OCI-M2 (cell line): ENCODE results near the gene CLEC1A.
"Not testable (repeated sequence)": the region's sequence is repeated elsewhere in the genome, so short reads cannot be mapped to it uniquely, and the experiment has no call there.

Experiments
- DNase-seq: peaks from one replicate; lab custom pipeline; 2025; ENCODE audit not compliant: unreplicated experiment; lab: John Stamatoyannopoulos, UW

Gene CLEC1A

DNA sequence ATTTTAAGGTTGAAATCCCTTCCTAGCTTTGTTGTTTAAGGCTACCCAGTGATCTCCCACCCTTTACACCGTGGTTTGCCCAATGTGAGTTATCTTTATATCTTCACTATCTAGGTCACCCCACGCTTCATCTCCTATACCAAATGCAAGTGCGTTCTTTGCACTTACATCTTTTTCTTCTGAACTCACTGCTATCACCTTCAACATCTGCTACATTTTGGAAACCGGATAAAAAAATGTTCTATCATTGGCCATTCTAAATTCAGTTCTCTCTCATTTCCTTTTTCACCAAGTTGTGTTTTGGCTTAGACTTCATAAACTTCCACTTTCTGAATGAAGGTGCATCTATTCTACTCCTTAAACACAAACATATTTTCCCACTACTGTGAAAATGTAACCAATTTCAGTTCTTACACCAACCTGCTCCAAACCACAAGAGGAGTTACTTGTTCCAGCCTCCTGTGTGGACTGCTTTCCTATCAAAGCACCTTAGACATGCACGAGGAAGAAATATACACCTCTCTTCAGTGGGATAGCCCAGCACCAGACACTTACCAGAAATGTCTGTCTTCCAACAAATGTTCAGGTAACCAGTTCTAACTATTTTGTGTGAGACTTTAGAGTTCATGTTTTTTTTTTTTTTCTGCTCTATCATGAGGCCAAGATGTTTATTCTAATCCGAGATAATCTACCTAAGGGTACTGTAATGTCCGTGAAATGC, 46.4 kb downstream of the CLEC1A start:
- no peak for DNase-seq

DNA sequence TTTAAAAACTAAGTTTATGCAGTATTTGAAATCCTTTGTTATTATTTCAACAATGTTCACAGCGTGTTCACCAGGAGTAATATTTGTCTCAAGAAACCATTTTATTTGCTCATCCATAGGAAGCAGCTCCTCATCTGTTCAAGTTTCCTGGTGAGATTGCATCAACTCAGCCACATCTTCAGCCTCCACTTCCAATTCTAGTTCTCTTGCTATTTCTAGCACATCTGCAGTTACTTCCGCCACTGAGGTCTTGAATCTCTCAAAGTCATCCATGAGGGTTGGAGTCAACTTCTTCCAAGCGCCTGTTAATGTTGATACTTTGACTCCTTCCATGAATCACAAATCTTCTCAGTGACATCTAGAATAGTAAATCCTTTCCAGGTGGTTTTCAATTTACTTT, 50.3 kb downstream of the CLEC1A start:
- DNase-seq: no peak

DNA sequence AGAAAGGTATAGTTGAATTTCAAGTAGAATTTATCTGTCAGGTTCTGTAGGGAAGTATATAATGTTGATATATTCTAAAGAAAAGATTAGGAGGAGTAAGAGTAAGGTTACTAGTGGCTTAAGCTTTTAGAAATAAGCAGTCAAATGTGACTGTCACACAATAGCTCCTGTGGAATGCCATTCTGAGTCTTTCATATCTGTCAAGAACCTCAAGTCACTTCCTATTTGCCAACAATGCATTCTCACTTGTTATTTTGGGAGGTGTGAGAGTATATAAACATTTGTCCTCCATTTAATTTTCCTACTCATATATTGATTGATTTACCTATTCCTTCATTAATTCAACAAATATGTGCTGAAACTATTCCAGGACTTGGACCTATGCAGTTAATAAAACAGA, 56.6 kb downstream of the CLEC1A start:
- DNase-seq: no peak

DNA sequence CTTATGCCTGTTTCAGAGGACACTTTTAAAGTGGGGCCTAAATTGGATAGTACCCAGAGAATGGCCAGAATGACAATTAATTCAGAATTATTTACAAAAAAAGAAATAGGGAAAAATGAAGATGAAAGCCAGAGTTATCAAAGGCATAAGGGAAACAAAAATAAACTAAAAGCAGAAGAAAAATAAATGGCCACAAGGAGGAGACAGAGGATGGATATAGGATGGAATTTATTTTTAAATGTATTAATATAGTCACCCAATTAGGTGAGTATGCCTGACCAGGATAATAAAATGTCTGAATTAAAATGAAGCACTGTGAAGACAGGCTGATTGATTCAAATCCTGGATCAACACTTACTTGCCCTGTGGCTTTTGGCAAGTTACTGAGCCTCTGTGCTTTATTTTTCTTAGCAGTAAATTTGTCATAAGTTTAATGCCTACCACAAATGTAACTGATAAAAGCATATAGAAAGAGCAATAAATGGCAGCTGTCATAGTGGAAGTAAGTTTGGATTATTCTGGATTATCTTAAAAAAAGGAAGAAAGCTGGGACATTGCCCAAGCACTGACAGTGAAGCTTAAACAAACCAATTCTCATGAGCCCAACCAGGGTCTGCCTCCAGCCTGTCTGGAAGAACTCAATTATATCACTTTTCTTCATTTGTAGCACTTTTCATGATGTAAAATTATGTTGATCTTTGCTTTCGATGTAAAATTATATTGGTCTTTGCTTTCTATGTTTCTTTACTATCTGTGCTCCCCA, 64.8 kb downstream of the CLEC1A start:
- no peak for DNase-seq

DNA sequence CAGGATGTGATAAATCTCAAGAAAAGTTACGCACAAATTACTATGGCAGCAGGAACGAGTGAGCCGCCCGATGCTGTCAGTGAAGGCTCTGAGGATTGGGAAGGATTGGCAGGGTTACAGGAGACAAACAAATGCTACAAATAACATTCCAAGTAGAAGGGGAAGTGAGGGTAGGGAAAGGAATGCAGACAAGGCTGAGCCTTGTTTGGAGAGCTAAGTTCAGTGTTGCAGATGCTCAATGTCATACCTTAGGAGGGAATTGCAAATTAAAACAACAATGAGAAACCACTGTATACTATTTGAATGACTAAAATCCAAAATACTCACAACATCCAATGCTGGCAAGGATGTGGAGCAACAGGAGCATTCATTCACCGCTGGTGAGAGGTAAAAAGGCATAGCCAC, 67.0 kb downstream of the CLEC1A start:
- no peak for DNase-seq

DNA sequence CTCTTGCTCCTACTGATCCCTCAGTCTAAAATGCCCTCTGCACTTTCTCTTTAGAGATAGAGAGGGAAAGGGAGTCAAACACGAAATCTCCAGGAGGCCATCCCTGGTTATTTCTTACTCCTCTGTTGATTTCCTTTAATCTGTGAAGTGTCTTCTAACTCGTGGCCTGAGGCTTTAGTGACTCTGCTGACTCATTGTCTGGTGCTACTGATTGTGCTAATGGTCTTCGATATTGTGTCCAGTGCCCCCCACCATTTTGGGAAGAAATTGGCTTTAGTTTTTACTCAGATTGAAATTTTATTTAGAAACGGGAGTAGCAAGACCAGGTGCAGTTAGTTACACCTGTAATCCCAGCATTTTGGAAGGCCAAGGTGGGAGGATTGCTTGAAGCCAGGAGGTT, 67.5 kb downstream of the CLEC1A start:
- DNase-seq: no peak

DNA sequence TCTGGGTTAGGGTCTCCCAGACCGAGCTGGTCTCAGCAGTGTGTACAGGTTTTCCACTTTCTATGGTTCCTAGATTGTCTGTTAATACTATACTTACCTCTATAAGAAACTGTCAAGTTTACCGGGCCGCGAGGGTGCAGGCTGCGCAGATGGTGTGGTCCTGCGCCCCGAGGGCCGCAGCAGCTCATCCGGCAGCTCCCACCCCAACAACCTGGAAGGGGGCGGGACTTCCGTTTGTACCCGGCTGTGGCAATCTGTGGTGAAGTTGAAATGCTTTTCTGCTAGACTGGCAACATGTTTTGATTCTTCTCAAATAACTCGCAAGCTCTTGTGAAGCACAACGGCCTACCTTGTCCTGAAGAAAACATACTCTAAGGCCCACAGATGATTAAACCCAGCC, 68.3 kb downstream of the CLEC1A start, which contains the start of gene CLEC9A:
CLEC9A (plus strand) TSS at position 237 of the 400 bp plus-strand sequence. CDS start 22,006 bp downstream, outside the sequence.
- no peak for DNase-seq

DNA sequence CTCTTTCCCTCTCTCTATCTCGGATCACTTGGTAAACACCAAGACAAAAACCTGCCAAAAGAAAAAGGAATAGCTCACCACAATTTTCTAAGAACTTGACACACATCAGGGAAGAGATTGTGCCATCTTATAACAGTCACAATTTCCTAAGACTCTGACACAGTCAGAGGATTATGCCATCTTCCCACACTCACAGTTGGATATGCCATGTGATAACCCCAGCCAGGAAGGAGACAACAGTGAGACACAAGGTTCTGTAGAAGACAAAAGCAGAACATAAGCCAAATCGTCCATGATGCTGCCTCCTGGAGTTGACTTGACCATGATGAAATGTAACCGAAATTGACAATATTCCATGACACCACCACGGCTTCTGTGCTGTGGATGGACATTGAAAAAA, 71.1 kb downstream of the CLEC1A start:
- no peak for DNase-seq

DNA sequence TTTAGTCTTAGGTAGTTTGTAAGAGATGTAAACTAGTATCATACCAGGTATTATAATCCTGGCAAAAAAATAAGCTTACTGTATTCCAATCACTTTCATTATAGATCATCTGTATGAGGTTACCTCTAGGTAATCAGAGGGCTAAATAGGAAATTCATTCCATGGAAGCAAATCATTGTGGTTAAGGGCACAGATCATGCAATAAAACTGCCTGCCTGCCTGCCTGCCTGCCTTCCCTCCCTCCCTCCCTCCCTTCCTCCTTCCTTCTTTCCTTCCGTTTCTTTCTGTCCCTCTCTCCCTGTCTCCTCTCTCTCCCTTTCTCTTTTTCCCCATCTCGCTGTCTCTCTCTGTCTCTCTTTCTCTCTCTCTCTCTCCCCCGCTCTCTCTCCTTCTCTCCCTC, 71.5 kb downstream of the CLEC1A start:
- DNase-seq: no peak

DNA sequence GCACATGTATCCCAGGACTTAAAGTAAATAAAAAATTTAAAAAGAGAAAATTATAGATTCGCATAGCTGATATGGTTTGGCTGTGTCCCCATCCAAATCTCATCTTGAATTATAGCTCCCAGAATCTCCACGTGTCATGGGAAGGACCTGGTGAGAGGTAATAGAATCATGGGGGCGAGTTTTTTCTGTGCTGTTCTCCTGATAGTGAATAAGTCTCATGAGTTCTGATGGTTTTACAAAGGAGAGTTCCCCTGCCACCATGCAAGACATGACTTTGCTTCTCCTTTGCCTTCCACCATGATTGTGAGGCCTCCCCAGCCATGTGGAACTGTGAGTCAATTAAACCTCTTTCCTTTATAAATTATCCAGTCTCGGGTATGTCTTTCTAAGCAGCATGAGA, 72.1 kb downstream of the CLEC1A start:
- DNase-seq: not testable (repeated sequence)

DNA sequence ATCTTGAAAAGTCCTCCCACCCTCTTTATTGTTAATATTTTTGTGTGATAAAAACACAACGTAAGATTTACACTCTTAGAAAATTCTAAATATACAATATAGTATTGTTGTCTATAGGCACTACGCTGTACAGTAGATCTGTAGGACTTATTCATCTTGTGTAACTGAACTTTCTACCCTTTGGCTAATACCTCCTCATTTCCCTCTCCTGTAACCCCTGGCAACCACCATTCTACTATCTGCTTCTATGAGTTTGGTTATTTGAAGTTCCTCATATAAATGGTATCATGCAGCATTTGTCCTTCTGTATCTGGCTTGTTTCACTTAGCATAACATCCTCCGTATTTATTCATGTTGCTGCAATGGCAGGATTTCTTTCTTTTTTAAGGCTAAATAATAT, 73.5 kb downstream of the CLEC1A start:
- no peak for DNase-seq

DNA sequence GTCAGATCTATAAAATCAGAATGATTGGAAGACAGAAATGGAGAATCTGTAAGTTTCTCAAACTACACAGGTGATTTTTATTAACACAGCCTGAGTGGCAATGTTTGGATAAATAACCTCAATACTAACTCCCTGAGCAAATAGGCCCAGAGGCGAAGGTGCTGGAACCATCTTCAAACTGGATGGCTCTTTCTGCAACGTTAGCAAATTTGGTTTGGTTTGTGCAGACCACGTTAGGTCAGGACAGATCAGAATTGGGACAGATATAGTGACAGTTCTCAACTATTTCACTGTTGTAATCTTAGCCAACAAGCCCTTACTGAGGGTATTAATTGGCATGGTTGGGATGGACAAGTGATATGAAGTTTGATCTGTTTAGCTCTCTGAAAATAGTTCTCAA, 77.4 kb downstream of the CLEC1A start:
- DNase-seq: no peak
